ENCODE measurements around the gene ARHGEF37. TPM values are rescaled to one million over a fixed set of nuclear protein-coding genes. Genes with fewer than 3 reads are reported as not detected.

ARHGEF37 gene
- total RNA-seq, 1 experiment from 2014 or later: 0.42 TPM

- Histone ChIP-seq H2BK15ac (ENCODE audit: low read depth, low read length) (no peak overlapping the region), H3K9ac (ENCODE audit: extremely low read depth, insufficient read length, low read length) (no peak overlapping the region), H2AK5ac (ENCODE audit: insufficient read length, low read length) (no peak overlapping the region), H3T11ph (ENCODE audit: low read length) (no peak overlapping the region), H3K56ac (ENCODE audit: insufficient read length, low read depth, low read length) (no peak overlapping the region), H2BK5ac (ENCODE audit: insufficient read length, low read length) (no peak overlapping the region), H3K23ac (ENCODE audit: insufficient read length, low read depth, low read length) (no peak overlapping the region), H3K27me3 (ENCODE audit: insufficient read depth, low read length) (no peaks in the 10 kb centered on the region), H4K20me1 (ENCODE audit: control insufficient read depth, insufficient read depth, insufficient read length) (no peaks in the 10 kb centered on the region), H2BK20ac (ENCODE audit: low read depth, low read length, poor library complexity, severe bottlenecking) (no peak overlapping the region), H4K8ac (replicated peaks; ENCODE audit: insufficient read length, low read depth, low read length) (no peak overlapping the region), H2AFZ (ENCODE audit: low read length) (no peak overlapping the region), H3K79me2 (ENCODE audit: insufficient read depth, low read length) (no peaks in the 10 kb centered on the region), H3K9me3 (ENCODE audit: control insufficient read depth, low read depth, low read length) (no peaks in the 10 kb centered on the region), H3K4me1 (ENCODE audit: insufficient read depth, low read length) (no peaks in the 10 kb centered on the region; the same call in 1 of the 2 replicates), H4K5ac (ENCODE audit: insufficient read length, low read depth, low read length) (no peak overlapping the region), H3K18ac (ENCODE audit: insufficient read length, low read depth, low read length) (no peak overlapping the region), H4K91ac (ENCODE audit: insufficient read length, low read depth, low read length) (no peak overlapping the region), H3K4ac (ENCODE audit: low read depth, low read length) (no peak overlapping the region), H3K14ac (ENCODE audit: insufficient read depth, low read length) (no peak overlapping the region), H3K23me2 (ENCODE audit: insufficient read length, low read depth, low read length, poor library complexity, severe bottlenecking) (no peaks in the 10 kb centered on the region), H3K27ac (ENCODE audit: insufficient read length, low read depth, low read length) (no peak overlapping the region), H3K79me1 (ENCODE audit: insufficient read depth, low read depth, low read length, poor library complexity, severe bottlenecking) (no peaks in the 10 kb centered on the region), H2BK12ac (ENCODE audit: insufficient read length, low read depth, low read length) (no peak overlapping the region), H2BK120ac (ENCODE audit: low read depth, low read length, poor library complexity, severe bottlenecking) (no peak overlapping the region), H3K4me2 (ENCODE audit: insufficient read depth, insufficient read length, low read length) (no peak overlapping the region)
- peaks cover 8 to 10% of the 10 kb centered on the region in 2 experiments for H3K4me1 Mint-ChIP-seq
- H3K27ac Mint-ChIP-seq: no peak overlapping the region
- WGBS (ENCODE audit: extremely low coverage, insufficient read length, low lambda C conversion rate): no CpG with 5 or more reads among the region's 12 CpGs
- no peak for TF ChIP-seq CTCF (conservative IDR thresholded peaks at IDR 0.05)
- H3K9me3 Mint-ChIP-seq: no peaks in the 10 kb centered on the region
- H3K27me3 Mint-ChIP-seq (ENCODE audit: low read depth): no peaks in the 10 kb centered on the region; the same call in 1 of the 2 replicates
- H3K36me3 Mint-ChIP-seq (ENCODE audit: insufficient read depth in 1 of 3, low read depth in 3 of 3): no peaks in the 10 kb centered on the region
- DNase-seq: no peak
- no peak overlapping the region for H3K4me3 Mint-ChIP-seq
Observed at GRCh38 chr5:149627070-149627469, 45.8 kb downstream of the ARHGEF37 start.
